Measurements from ENCODE around the gene POU5F1.

POU5F1 gene

DNA sequence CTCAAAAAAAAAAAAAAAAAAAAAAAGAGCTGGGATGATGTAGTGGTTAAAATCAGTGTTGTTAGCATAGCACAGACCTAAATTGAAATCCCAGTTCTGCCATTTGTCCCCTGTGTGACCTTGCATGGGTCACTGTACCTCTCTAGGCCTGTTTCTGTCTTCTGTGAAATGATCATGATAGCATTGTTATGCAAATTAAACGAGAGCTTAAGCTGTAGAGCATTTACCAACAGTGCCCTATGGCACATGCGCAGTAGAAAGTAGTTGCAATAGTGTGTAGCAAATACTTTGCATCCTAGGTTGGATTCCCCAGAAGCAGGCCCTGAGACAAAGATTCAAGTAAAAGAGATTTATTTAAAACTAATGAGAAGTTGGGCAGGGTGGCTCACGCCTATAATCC, 38.9 kb downstream of the POU5F1 start:
- H3K27me3 ChIP-seq = no peaks in the 10 kb centered on the region
- intact Hi-C loops (cut with DNase I; ENCODE audit: low total_unique reads) = no loop called here
- H3K27ac ChIP-seq = no peak overlapping the region
- TF ChIP-seq, protein P1, sequence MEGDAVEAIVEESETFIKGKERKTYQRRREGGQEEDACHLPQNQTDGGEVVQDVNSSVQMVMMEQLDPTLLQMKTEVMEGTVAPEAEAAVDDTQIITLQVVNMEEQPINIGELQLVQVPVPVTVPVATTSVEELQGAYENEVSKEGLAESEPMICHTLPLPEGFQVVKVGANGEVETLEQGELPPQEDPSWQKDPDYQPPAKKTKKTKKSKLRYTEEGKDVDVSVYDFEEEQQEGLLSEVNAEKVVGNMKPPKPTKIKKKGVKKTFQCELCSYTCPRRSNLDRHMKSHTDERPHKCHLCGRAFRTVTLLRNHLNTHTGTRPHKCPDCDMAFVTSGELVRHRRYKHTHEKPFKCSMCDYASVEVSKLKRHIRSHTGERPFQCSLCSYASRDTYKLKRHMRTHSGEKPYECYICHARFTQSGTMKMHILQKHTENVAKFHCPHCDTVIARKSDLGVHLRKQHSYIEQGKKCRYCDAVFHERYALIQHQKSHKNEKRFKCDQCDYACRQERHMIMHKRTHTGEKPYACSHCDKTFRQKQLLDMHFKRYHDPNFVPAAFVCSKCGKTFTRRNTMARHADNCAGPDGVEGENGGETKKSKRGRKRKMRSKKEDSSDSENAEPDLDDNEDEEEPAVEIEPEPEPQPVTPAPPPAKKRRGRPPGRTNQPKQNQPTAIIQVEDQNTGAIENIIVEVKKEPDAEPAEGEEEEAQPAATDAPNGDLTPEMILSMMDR (IDR thresholded peaks at IDR 0.05) = no peak
- H3K9me3 ChIP-seq = no peaks in the 10 kb centered on the region
- DNase-seq = no peak
- H3K4me1 ChIP-seq = peaks cover 0 to 4% (median 0%) of the 10 kb centered on the region in 4 donors
- no peaks in the 10 kb centered on the region for H3K36me3 ChIP-seq
- no peak overlapping the region for H3K4me3 ChIP-seq

DNA sequence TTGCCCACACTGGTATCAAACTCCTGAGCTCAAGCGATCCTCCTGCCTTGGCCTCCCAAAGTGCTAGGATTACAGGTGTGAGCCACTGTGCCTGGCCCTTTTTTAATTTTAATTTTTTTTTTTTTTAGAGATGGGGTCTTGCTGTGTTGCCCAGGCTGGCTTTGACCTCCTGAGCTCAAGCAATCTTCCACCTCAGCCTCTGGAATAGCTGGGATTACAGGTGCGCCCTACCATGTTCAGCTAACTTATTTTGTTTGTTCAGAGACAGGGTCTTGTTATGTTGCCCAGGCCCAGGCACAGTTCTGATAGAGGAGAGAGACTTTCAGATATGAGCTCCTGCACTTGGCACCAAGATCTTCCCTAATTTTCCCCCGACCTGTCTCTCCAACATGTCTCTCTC, 39.7 kb downstream of the POU5F1 start:
- intact Hi-C loops (cut with DNase I; ENCODE audit: low total_unique reads) = no loop called here
- DNase-seq = no peak
- no peaks in the 10 kb centered on the region for H3K9me3 ChIP-seq
- H3K4me1 ChIP-seq = peaks cover 0 to 7% (median 2%) of the 10 kb centered on the region in 4 donors
- H3K36me3 ChIP-seq = no peaks in the 10 kb centered on the region
- no peak overlapping the region for H3K4me3 ChIP-seq
- no peaks in the 10 kb centered on the region for H3K27me3 ChIP-seq
- no peak overlapping the region for H3K27ac ChIP-seq
- TF ChIP-seq, protein P1 (IDR thresholded peaks at IDR 0.05) = no peak

DNA sequence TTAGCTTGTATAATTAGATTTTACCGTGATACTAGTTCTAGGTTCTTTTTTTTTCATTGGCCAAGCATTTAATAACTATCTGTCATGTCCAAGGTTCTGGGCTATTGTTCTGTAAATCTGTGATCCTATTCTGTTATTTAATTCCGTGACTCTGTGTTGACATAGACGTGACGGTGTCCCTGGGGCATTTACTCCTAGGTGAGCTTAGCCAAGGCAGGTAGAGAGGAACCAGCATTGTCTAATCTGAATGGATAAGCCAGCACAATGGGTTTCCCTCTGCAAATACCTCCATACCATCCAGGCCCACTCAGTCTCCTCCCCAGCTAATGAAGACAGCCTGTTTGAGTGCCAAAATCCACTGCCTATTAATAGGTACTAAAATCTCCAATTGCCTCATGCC, 41.4 kb downstream of the POU5F1 start:
- no peaks in the 10 kb centered on the region for H3K9me3 ChIP-seq
- H3K4me1 ChIP-seq = peaks cover 0 to 12% (median 5%) of the 10 kb centered on the region in 4 donors
- no peak overlapping the region for H3K4me3 ChIP-seq
- H3K36me3 ChIP-seq = no peaks in the 10 kb centered on the region
- H3K27ac ChIP-seq = no peak overlapping the region
- no peaks in the 10 kb centered on the region for H3K27me3 ChIP-seq
- no peak for DNase-seq
- intact Hi-C loops (cut with DNase I; ENCODE audit: low total_unique reads) = no loop called here
- TF ChIP-seq, protein P1 (IDR thresholded peaks at IDR 0.05) = no peak

DNA sequence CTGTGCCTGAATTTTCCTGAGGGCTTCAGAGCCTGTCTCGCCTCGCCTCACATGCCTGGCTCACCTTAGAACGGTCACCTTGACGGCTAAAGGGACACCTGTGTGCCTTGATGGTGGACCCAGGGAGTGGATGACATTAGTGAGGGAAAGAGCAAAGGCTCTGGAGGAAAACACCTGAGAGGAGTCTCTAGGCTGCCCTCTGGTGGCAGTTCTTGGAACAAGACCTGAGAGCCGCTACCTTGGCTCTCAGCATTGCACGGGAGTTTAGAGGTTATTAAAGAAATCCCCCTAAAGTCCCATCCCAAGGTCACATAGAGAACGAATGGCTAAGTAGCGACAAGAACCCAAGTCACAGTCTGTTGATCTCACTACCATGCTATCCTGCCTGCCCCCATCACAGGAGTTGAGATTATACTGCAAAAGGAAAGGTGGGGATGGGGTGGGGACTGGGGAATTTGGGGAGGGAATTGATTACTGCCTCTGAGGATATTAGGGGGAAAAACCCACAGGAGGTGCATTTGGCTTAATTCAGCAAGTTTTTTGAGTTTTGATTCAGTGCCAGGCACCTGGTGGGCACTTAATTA, 42.3 kb downstream of the POU5F1 start:
- peak in 1 of 2 donors; percentile 45 for DNase-seq
- H3K9me3 ChIP-seq = no peaks in the 10 kb centered on the region
- H3K27ac ChIP-seq = no peak overlapping the region
- H3K27me3 ChIP-seq = no peaks in the 10 kb centered on the region
- H3K36me3 ChIP-seq = no peaks in the 10 kb centered on the region
- peaks cover 0 to 18% (median 9%) of the 10 kb centered on the region in 4 donors for H3K4me1 ChIP-seq
- TF ChIP-seq, protein P1 (IDR thresholded peaks at IDR 0.05) = peak; percentile 61 to 90
- no peak overlapping the region for H3K4me3 ChIP-seq
- intact Hi-C loops (cut with DNase I; ENCODE audit: low total_unique reads) = no loop called here

- intact Hi-C loops (cut with DNase I; ENCODE audit: low total_unique reads) = no loop called here
- H3K4me1 ChIP-seq = peaks cover 0 to 33% (median 22%) of the 10 kb centered on the region in 4 donors
- no peak for DNase-seq
- H3K36me3 ChIP-seq = no peaks in the 10 kb centered on the region
- TF ChIP-seq, protein P1 (IDR thresholded peaks at IDR 0.05) = no peak
- no peaks in the 10 kb centered on the region for H3K9me3 ChIP-seq
- no peak overlapping the region for H3K4me3 ChIP-seq
- no peaks in the 10 kb centered on the region for H3K27me3 ChIP-seq
- H3K27ac ChIP-seq = no peak overlapping the region
These were observed 43.9 kb downstream of the POU5F1 start for GRCh38 chr6:31126396-31127175.

All from tibial artery (tissue), 4 donors.